ENCODE measurements around the gene ERVFRD-1. TPM values are rescaled to one million over a fixed set of nuclear protein-coding genes. Genes with fewer than 3 reads are reported as not detected.

The ERVFRD-1 gene
- total and polyA plus RNA-seq, 2 of the 13 experiments (the other 11 are each of a cell fraction or from before 2014, with no cell fraction given): not detected

DNA sequence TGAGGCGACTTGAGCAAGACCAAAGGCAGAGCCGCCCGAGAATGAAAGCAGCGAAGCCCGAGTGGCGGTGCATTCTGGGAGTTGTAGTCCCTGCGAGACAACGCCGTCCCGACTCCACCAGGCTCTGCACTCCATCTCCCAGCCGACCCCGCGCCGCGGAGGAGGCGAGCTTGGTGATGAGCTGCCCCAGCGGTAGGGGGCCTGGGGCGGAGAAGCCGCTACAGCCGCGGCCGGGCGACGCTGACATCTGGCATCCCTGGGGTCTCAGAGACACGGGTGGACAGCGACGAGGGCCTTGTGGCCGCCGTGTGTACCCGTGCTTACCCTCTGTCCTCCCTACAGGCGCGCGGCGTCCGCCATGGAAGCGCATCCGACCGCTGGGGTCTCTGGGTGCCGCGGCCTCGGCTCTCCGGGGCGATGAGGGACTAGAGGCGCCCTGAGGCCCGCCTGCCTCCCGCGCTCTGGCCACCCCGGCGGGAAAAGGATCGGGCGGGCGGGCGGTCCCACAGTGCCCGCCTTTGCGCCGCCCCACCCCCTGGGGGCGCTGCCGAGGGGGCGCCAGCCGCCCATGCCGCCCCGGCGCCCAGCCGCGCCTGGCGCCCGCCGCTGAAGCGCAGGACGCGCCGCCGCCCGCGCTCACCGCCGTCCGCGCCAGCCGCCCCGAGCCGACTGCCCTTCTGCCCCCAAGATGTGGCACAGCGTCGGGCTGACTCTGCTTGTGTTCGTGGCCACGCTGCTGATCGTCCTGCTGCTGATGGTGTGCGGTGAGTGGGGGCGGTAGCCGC is 17.7 kb downstream of the ERVFRD-1 start, which contains the start of gene SMIM13 (continued):
- no peak for TF ChIP-seq SRSF4 (IDR thresholded peaks at IDR 0.05; ENCODE audit: low read depth, low read length, poor library complexity, severe bottlenecking)
- TF ChIP-seq LCORL (IDR thresholded peaks at IDR 0.05): no peak
- TF ChIP-seq LCORL (CRISPR knock-in tag; IDR thresholded peaks at IDR 0.05): no peak; the same call in 1 of the 2 replicates
- peak; percentile 75 for TF ChIP-seq TAF1 (CRISPR knock-in tag; IDR thresholded peaks at IDR 0.05)
- TF ChIP-seq, protein P1, sequence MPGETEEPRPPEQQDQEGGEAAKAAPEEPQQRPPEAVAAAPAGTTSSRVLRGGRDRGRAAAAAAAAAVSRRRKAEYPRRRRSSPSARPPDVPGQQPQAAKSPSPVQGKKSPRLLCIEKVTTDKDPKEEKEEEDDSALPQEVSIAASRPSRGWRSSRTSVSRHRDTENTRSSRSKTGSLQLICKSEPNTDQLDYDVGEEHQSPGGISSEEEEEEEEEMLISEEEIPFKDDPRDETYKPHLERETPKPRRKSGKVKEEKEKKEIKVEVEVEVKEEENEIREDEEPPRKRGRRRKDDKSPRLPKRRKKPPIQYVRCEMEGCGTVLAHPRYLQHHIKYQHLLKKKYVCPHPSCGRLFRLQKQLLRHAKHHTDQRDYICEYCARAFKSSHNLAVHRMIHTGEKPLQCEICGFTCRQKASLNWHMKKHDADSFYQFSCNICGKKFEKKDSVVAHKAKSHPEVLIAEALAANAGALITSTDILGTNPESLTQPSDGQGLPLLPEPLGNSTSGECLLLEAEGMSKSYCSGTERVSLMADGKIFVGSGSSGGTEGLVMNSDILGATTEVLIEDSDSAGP (CRISPR knock-in tag; IDR thresholded peaks at IDR 0.05; ENCODE audit: borderline replicate concordance): peak; percentile 96; the same call in 1 of the 2 replicates
- TF ChIP-seq ZFYVE20 (CRISPR knock-in tag; IDR thresholded peaks at IDR 0.05; ENCODE audit: borderline replicate concordance, low read depth): no peak
- TF ChIP-seq ZFP36 (IDR thresholded peaks at IDR 0.05; ENCODE audit: borderline replicate concordance, low read depth, low read length, partially characterized antibody): no peak
- TF ChIP-seq ZNF710 (CRISPR knock-in tag; IDR thresholded peaks at IDR 0.05; ENCODE audit: borderline replicate concordance): no peak; the same call in 1 of the 2 replicates
- no peak for TF ChIP-seq ZBTB3 (CRISPR knock-in tag; IDR thresholded peaks at IDR 0.05; ENCODE audit: borderline replicate concordance, low read depth)
- TF ChIP-seq NR2F1 (CRISPR knock-in tag; IDR thresholded peaks at IDR 0.05): no peak
- TF ChIP-seq MED13 (CRISPR knock-in tag; IDR thresholded peaks at IDR 0.05): no peak
- TF ChIP-seq ZNF597 (CRISPR knock-in tag; IDR thresholded peaks at IDR 0.05): peak; percentile 93; the same call in 1 of the 2 replicates
- no peak for TF ChIP-seq ELK4 (CRISPR knock-in tag; IDR thresholded peaks at IDR 0.05; ENCODE audit: borderline replicate concordance)
- TF ChIP-seq SKI (IDR thresholded peaks at IDR 0.05; ENCODE audit: partially characterized antibody): peak; percentile 54
- TF ChIP-seq CEBPB (IDR thresholded peaks at IDR 0.05; ENCODE audit: borderline replicate concordance, low read depth, low read length): peak; percentile 90; the same call in 1 of the 2 replicates
- TF ChIP-seq POLR2A (IDR thresholded peaks at IDR 0.05; ENCODE audit: insufficient read depth in 1 of 2, low read depth in 2 of 2, low read length in 2 of 2): peak; percentile 89 to 92
- TF ChIP-seq, protein P2, sequence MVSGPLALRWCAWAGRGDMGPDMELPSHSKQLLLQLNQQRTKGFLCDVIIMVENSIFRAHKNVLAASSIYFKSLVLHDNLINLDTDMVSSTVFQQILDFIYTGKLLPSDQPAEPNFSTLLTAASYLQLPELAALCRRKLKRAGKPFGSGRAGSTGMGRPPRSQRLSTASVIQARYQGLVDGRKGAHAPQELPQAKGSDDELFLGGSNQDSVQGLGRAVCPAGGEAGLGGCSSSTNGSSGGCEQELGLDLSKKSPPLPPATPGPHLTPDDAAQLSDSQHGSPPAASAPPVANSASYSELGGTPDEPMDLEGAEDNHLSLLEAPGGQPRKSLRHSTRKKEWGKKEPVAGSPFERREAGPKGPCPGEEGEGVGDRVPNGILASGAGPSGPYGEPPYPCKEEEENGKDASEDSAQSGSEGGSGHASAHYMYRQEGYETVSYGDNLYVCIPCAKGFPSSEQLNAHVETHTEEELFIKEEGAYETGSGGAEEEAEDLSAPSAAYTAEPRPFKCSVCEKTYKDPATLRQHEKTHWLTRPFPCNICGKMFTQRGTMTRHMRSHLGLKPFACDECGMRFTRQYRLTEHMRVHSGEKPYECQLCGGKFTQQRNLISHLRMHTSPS (CRISPR knock-in tag; IDR thresholded peaks at IDR 0.05; ENCODE audit: low read depth): peak; percentile 68; the same call in 1 of the 2 replicates
- no peak for TF ChIP-seq ZNF7 (CRISPR knock-in tag; IDR thresholded peaks at IDR 0.05)
- TF ChIP-seq, protein P3, sequence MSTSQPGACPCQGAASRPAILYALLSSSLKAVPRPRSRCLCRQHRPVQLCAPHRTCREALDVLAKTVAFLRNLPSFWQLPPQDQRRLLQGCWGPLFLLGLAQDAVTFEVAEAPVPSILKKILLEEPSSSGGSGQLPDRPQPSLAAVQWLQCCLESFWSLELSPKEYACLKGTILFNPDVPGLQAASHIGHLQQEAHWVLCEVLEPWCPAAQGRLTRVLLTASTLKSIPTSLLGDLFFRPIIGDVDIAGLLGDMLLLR (CRISPR knock-in tag; IDR thresholded peaks at IDR 0.05): peak; percentile 82; the same call in 1 of the 2 replicates
- no peak; the same call in 1 of the 2 replicates for TF ChIP-seq ZNF605 (CRISPR knock-in tag; IDR thresholded peaks at IDR 0.05)

All from HepG2 (cell line).